ENCODE data around the gene ITGA1.

DNA sequence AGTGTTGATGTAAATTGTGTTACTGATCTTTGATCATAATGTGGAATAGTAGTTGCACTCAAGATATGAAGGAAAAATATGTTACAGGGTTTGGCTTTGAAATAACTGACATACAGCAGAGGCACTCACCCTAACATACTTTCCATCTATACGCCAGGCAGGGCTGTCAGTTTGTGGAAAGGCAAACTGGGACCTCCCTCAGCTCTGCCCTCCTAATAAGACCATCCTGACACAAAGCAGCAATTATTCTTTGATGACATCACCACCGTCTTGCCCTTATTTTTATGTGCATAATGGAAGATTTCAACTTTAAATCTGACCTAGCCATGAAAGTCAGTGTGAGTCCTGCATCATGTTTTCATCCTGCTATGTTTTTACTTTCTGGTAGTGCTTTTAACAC, 42.9 kb downstream of the ITGA1 start:
- TF ChIP-seq POLR2A (IDR thresholded peaks at IDR 0.05; ENCODE audit: low read length) (no peak), GATA1 (IDR thresholded peaks at IDR 0.05; ENCODE audit: low read depth, low read length) (no peak)
